Activated CD8-positive, alpha-beta memory T cell treated with anti-CD3 and anti-CD28 coated beads for 1 hour (primary cell): ENCODE results near the gene ADCYAP1R1.

ENCODE experiments used
- DNase-seq, 2 donors: peaks; one replicate each; pipeline ENCODE4 v3.0.0-alpha.2; 2020; ENCODE audit warnings: low read depth in 1 of 2; ENCODE audit errors: extremely low read depth in 1 of 2

The ADCYAP1R1 gene

DNA sequence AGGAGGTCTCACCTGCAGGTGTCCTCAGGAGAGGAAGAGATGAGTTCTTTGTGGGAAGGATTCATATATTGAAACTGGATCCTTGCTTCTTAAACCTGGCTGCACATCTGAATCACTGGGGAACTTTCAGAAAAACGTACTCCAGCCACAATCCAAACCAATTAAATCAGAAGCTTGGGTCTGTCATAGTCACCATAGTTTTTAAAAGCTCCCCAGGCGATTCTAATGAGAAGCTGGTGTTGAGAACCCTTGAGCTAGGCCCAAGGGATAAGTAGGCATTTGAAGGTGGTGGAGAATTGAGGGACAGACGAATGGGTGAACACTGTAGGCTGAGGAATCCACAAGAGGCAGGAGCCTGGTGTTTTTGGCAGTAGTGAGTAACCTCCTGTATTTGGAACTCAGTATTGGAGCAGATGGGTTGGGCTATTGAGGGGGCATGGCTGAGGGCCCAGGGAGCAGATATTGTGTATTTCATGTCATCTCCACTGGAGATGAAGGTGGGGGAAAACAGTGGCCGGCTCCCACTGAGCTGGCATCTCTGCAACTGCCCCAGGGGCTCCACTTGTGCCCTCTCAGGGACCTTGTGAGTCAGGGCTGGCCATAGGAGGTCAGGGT is 14.5 kb downstream of the ADCYAP1R1 start:
- DNase-seq, result no peak

DNA sequence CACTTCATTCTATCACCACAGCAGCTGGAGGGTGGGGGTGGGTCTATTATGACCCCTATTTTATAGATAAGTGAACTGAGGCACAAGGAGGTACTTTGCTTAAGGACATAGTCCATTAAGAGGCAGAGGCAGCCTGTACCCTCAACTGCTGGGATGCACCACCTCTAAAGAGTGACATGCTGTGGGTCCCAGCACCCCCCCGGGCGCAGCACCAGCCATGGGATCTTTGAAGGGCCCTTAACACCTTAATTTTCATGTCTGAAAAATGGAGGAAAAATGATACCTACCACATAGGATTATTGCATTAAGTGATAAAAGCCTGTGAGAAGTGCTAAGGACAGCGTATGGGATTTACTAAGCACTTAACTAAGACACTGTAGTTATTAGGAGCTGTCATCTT is 15.4 kb downstream of the ADCYAP1R1 start:
- no peak for DNase-seq

DNA sequence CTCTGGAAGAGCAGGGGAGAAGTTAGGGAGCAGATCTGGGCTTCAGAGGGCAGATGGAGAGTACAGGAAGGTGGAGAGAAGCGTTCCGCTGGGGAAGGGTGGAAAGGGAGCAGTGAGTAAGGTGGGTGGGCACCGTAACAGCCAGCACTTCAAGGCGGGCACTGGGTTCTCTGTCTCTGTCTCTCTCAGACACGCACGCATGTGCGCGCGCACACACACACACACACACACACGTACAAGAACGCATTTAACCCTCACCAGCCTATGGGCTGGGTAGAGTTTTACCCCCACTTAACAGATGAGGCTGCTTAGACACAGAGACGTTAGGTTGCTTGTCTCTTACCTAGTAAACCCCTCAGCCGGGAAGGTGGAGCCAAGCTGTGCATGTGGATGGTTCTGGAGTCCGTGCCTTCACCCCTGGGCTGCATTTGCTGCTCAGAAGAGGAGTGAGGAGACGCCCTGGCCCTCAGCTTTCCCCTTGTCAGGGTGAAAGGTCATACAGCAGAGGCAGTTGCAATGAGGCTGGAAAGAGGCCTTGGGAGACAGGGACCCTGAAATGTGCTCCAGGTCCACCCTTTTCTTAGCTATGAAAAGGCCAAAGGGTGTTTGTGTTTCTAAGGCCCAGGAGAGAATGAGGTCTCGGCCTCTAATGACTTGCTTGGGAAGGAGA is 16.0 kb downstream of the ADCYAP1R1 start:
- DNase-seq, result no peak

DNA sequence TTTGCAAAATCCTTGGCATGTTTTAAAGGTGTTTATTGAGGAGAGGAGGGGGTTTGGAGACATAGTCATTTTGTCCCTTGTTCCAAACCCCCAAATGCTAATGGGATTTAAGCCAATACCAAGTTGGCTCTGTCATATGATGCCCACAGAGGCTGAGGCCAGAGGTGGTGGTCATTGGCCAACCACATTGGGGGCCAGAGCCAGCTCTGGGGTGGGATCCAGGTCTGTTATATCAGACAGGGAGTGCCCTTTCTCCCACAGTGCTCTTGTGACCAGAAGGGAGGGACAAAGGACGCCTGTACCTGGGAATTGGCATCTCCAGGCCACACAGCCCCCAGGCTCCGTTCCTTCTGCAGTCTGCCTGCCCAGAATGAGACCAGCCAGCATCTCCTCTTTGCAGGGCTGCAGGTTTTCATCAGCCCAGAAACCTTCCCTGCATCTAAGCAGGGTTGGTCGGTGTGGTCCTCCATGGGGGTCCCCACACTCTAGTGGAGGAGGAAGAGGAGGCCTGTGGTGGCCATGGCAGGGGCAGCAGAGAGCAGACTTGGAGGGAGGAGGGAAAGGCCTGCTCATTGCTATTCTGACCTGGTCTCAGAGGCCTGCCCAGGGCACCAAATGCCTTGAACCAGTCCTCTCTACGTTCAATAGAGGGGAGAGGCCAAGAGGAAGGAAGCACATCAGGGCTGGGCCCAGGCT is 17.9 kb downstream of the ADCYAP1R1 start:
- DNase-seq, result no peak

DNA sequence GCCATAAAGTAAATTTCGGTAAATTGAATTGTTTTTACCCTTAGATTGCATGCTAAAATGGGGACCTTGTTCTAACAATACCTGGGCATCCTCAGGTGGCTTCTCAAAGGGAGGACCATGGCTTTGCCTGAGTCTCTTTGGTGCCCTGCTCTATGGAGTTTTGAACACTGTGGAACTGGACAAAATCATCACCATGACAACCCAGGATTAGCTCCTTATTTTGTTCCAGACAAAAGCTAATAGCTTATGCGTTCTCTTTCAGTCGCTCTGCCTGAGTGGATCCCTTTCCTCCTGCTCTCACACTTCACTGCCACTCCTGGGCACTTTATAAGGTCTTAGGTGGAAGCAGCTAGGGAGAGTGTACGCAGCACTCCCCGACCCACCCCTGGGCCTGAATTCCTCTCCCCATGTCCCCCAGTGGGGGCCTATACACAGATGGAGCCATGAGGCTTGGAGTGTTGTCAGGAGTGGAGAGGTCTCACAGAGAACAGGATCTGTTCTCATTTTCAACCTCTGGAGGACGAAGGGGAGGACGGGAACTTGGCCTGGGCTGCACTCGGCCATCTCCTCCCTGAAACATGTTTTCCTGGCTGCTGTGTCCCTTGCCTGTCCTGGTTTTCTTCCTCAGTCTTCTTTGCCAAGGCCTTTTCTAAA is 19.0 kb downstream of the ADCYAP1R1 start:
- no peak for DNase-seq

DNA sequence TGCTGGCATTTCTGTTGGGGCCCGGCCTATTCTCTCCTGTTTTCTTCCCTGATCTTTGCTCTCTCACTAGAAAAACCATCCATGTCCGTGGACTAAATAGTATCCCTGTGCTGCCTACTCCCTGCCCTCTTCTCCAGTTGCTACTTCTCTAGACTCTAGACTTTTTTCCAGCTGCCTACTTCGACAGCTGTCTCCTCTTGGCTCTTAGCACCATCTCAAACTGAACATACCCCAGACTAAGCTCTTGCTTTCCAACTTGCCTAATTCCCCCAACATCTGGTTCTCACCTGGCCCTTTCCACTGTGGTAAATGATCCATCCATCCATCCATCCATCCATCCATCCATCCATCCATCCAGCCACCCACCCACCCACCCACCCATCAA is 19.5 kb downstream of the ADCYAP1R1 start:
- no peak for DNase-seq

DNA sequence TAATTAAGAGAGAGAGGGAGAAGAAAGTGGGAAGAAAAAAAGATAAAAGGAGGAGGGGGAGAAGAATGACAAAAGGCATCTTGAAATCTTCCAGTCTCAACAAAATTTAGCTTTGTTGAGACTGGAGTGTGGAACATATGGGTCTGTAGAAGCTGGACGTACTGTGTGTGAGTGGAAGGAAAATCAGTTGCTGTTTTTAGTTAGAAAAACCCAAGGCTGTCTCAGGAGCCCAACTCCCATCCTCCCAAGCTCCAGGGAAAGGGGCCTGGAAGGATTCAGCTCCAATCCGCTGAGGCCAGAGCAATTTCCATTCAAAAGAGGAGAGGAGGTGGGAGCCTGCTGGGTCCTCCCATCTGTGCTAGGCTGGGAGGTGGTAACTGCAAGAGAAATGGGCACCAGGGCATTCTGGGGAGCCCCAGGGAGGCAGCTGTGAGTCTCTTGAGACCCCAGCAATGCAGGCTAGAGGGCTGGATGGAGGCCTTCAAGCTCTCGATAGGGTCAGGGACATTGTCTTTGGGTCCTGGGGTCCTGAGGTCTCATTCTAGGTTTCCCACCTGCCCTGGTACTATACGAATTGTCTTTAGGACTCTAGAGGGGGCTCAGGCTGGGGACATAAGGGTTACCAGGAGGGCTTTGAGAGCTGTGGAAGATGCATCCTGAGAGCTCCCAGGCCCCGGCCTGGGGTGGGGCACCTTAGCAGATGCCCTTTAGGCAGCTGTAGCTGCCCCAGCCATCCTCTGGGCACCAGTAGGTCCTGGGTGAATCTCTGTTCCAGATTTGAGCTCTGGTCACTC is 21.4 kb downstream of the ADCYAP1R1 start:
- DNase-seq, result no peak

DNA sequence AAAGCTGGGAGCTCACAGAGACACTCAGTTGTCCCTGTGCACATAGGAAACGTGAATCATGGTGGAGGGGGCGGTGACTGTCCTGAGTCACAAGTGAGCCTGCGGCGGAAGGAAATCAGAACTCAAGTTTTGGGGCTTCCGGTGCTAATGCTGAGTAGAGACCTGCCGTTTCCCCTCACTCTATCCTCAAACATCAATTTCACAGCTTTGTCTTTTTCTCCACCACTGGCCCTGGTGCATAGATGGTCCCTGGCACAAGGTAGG is 21.9 kb downstream of the ADCYAP1R1 start:
- no peak for DNase-seq

DNA sequence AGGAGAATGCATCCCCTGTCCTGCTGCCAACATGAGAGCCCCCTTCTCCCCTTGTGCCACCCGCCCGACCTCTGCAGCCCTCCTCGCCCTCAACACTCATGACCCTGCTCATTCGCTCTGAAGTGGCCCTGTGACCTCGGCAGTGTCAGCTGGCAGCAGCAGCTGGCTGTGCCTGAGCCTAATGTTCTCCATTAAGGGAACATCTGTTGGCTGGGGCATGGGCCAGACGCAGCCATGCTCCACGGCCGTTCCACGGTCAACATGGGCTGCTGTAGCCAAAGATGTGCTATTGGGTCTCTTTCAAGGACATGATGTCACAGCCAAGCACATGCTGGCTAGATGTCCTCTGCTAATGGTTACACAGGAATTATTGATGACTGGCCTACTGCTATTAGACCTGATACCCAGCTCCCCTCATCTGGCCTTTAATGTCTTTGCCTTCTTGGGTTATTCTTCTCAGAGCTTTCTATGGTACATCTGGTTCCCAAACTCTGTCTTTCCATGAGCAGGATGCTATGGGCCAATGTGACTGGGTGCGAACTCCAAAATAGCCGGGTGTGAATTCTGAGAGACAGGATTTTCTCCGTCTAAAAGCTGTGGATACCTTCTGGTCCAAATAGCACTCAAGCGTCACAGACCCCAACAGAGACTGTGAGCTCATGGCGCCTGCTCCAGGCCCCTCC is 22.4 kb downstream of the ADCYAP1R1 start:
- no peak for DNase-seq

DNA sequence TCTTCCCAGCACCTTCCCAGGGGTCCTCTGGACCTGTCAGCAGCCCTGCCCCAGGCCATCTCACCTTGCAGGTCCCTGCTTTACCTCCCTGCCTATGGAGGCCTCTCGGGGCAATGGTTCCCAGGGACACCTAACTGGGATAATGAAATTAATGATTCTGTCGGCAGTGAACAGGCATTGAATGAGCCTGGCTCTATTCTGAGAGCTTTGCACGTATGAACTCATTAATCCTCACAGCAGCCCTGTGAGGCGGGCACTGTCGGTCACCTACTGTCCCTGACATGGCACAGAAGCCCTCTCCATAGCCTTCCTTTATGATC is 22.9 kb downstream of the ADCYAP1R1 start:
- no peak for DNase-seq

DNA sequence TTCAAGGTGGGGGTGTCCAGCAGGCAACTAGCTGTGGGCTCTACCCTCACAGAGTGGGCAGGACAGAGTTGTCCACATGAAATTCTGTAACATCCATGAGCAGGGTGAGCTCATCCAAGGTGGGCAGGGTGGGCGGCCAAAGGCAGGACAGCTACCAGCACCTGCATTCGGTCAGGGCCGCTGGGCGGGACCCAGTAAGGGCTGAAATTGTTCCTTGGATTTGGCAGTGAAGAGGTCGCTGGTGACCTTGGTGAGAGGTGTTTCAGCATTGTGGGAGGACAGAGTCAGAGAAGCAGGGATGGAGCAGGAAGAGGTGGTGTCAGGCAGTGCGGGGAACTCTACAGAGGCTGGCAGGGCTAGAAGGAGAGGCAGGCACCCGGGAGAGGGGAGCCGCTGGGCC is 23.9 kb downstream of the ADCYAP1R1 start:
- no peak for DNase-seq

DNA sequence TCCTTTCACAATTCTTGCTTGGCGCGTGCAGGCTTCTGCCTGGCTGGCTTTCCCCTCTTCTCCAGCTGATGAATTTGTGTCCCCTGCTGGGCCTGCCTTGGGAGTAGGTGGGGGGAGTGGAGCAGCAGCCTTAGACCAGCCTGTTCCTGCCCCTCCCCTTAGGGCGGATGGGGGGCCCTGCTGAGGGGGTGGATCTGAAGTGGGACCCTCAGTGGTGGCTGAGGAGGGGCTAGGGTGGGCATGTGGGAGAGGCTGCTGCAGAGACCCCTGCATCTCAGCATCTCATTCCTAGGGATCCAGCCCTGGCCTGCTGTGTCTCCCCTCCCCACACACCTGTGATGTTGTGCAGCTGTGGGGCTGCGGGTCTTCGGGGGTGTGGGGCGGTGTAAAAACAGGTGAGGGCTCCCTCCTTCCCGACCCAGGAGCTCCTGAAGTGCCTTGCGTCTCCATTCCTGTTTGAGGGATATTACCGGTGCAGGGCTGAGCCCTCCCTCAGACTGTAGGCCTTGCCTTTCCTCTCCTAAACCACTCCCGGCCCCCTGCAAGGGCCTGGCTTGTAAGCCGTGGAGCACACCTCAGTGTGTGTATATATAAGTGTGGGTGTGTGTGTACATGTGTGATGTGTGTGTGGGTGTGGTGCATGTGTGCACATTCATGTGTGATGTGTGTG is 24.7 kb downstream of the ADCYAP1R1 start:
- DNase-seq, result no peak

DNA sequence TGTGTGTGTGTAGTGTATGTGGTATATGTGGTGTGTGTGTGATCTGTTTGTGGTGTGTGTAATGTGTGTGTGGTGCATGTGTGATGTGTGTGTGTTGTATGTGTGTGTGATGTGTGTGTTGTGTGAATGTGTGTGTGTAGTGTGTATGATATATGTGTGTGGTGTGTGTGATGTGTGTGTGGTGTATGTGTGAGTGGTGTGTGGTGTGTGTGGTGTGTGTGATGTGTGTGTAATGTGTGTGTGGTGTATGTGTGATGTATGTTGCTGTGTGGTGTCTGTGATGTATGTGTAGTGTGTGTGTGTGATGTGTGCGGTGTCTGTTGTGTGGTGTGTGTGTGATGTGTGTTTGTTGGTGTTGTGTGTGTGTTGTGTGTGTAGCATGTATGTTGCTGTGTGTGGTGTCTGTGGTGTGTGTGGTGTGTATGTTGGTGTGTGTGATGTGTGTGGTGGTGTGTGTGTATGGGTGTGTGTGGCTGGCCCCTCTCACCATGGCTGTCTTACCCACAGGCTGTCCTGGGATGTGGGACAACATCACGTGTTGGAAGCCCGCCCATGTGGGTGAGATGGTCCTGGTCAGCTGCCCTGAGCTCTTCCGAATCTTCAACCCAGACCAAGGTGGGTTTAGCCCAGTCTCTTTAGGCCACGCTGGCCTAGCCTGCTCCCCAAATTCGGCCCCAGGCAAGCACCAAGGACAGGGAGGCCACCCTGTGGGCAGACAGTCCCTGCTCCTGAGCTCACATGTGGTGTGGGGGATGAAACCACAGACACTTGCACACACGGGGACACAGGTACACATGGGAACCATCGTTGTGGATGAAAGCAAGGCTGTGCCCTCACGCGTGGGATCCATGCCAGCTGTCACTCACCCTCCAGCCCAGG is 25.6 kb downstream of the ADCYAP1R1 start:
- DNase-seq, result no peak

DNA sequence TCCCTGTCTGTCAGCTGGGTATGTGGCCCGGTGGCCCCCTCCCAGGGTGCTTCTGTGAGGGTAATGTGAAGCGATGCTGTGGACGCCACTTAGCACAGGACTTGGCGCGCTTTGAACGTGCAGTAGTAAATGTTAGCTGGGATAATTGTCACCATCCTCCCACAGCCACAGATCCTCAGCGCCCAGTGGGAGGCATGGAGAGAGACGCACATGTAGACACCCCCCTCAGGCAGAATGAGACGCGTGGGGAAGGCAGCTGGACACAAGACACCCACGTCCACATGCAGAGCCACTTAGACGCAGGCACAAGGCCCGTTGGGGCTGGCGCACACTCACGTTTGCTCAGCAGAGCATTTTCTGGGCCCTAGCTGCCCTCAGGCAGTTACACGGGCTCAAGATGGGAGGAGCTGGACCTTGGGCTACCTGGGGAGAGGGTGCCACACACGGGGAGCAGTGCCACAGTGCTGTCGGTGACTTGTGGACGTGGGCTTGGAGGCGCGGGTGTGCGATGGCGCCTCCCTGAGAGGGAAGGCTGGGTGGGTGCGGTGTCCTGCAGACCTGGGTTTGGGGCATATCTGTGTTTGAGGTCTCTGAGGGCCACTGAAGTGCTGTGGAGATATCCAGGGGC is 26.4 kb downstream of the ADCYAP1R1 start:
- DNase-seq, result no peak

DNA sequence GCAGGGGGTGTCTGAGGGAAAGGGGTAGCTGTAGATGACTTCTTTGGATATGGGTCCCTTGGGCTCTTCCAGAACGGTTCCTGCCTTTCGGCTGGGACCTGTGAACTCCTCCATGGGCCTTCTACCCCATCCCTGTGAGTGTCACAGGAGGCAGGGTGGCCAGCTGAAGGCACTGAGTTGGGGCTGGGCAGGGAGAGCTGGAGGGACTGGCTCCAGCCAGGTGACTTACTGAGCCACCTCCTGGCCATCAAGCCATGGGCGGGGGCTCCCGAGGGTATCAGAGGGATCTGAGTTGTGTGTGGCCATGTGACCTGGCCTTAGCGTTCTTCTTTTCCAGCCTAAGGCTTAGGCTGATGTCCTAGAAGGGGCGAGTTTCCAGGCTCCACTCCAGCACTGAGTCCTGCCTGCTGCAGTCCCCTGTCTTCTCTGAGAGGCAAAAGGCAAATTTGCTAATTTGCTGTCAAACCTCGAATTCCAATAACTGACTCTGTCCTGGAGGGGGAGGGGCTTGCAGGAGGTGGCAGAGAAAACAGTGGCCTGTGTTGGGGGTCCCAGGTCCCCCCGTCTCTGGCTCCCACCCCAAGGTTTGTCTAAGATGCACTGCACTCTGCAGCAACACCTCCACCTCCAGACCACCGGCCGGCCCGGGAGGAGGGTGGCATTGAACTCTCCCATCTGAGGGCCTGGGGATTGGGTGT is 27.2 kb downstream of the ADCYAP1R1 start:
- DNase-seq, result no peak

DNA sequence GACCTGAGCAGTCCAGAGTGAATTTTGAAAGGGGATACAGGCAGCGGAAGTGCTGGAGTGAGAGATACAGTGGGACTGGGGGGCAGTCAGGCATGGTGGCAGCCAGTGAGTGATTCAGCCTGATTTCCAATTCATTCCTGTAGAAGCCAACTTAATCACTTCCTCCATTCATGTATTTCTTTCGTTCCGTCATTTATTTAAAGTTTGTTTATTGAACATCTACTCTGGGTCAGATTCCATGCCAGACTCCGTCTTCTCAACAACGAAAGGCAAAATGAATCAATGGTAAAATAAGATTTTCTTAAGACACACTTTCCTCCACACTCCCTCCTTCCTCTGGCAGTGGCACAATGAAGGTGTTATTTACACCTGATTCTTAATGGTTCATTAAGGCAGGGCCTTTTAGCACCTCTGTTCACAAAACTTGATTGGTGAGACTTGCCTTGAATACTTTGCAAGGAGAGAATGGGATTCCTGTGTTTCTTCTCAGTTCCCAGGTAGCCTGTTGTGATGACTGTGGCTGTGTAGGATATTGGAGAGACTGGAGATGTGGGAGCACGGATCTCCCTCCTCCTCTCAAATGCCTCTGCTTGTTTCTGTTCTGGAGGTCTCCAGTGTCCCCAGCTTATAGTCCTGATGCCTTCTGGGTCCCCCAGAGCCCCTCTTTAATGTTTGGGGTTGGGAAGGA is 27.9 kb downstream of the ADCYAP1R1 start:
- DNase-seq, result no peak

DNA sequence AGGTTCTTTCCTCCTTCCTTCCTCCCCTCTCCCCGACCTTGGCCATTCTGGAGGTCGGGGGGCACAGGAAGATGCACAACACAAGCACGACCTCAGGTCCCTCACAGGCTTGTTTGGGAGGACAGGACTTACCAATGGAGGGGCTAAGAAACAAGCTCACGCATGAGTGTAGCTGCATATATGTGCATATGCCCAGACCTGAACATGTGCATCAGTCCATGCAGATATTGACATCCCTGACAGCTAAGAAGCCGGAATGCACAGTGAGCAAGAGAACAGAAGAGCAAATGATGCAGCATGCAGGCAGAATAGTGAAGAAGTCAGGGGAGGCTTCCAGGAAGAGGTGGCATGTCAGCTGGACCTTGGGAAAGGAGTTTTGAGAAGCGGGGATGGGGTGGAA is 28.7 kb downstream of the ADCYAP1R1 start:
- DNase-seq, result no peak

DNA sequence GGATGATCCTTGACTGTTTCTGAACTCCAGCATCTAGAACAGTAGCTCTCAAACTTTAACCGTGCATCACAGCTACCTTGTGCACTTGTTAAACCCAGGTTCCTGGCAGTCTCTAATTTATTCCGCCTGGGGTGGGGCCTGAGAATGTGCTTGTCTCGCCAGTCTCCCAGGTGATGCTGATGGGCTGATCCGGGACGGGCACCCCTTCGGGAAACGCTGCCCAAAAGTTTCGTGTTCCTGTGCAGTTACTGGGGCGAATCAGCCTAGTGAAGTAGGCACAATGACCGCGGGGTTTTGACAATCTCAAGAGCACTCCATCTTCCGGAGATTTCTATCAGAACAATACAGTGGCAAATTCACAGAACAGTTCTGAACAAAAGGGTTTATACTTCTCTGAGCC is 29.9 kb downstream of the ADCYAP1R1 start:
- DNase-seq, result no peak
